ENCODE data around the gene TNFRSF14.

DNA sequence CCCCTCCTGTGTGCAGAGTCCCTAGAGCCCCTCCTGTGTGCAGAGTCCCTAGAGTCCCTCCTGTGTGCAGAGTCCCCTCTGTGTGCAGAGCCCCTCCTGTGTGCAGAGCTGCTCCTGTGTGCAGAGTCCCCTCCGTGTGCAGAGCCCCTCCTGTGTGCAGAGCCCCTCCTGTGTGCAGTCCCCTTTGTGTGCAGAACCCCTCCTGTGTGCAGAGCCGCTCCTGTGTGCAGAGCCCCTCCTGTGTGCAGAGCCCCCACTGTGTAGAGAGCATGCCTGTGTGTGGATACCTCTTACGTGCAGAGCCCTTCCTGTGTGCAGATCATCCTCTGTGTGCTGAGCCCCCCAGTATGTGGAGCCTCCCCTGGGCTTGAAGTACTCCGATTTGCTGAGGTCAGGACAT is 17.8 kb upstream of the TNFRSF14 start:
- TF ChIP-seq CTBP1 (IDR thresholded peaks at IDR 0.05; ENCODE audit: borderline replicate concordance) (no peak), FOXM1 (IDR thresholded peaks at IDR 0.05; ENCODE audit: borderline replicate concordance) (no peak), SUZ12 (IDR thresholded peaks at IDR 0.05) (no peak)
